Measurements from ENCODE around the gene NOSTRIN.

DNA sequence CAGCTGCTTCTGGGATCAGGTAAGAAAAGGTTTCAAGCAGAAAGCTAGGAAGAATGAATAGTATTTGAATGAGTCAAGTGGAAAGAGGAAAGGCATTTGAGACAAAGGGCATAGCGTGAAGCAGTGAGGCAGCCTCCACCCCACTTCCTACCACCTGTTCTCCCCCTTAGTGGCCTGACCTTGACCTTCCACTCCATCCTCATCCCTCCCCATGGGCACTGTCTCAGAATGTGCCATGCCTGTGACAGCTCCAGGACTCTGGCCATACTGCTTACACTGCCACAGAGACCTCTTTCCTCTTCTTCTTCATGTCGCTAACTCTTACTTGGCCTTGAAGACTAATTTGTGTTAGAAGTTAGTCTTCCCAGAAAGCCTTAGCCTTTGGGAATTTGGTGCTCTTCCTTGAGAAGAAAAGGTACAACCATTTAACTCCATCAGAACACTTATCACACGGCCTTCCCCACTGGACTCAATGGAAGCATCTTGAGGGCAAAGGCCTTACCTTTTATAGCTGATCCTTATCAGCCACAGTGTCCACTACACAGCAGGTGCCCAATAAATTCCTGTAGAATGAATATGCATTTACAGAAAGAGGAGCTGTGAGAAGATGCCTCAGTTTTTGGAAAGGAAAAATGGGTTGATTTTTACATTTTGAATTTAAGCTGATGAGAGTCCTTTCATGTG is 15.2 kb upstream of the NOSTRIN start:
- TF ChIP-seq, protein P1, sequence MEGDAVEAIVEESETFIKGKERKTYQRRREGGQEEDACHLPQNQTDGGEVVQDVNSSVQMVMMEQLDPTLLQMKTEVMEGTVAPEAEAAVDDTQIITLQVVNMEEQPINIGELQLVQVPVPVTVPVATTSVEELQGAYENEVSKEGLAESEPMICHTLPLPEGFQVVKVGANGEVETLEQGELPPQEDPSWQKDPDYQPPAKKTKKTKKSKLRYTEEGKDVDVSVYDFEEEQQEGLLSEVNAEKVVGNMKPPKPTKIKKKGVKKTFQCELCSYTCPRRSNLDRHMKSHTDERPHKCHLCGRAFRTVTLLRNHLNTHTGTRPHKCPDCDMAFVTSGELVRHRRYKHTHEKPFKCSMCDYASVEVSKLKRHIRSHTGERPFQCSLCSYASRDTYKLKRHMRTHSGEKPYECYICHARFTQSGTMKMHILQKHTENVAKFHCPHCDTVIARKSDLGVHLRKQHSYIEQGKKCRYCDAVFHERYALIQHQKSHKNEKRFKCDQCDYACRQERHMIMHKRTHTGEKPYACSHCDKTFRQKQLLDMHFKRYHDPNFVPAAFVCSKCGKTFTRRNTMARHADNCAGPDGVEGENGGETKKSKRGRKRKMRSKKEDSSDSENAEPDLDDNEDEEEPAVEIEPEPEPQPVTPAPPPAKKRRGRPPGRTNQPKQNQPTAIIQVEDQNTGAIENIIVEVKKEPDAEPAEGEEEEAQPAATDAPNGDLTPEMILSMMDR (IDR thresholded peaks at IDR 0.05; ENCODE audit: insufficient read depth, low read length), result no peak
- no peak for TF ChIP-seq POLR2AphosphoS5 (IDR thresholded peaks at IDR 0.05; ENCODE audit: low read depth)
- TF ChIP-seq SPI1 (IDR thresholded peaks at IDR 0.05; ENCODE audit: borderline replicate concordance, low read depth), result no peak

Data from HL-60 (cell line).